Measurements from ENCODE around the gene AADACL4.
"Not testable (repeated sequence)": the region's sequence is repeated elsewhere in the genome, so short reads cannot be mapped to it uniquely, and the experiment has no call there.

DNA sequence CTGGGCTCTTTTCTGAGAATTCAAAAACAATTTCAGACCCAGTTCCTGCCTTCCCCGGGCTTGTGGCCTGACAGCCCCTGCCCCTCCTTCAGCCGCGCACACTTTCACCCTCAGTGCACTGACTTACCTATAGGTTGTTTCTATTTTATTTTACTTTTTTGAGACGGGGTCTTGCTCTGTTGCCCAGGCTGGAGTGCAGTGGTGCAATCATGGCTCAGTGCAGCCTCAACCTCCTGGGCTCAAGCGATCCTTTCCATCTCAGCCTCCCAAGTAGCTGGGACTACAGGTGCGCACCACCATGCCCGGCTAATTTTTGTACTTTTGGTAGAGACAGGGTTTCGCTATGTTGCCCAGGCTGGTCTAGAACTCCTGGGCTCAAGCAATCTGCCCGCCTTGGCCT lies 1.5 kb downstream of the AADACL4 start:
- TF ChIP-seq CBX3 (IDR thresholded peaks at IDR 0.05; ENCODE audit: borderline replicate concordance, low read depth); POLR2A (IDR thresholded peaks at IDR 0.05; ENCODE audit: low read depth, low read length); NR2F1 (conservative IDR thresholded peaks at IDR 0.05); EZH2 (IDR thresholded peaks at IDR 0.05; ENCODE audit: borderline replicate concordance, control insufficient read depth, low read depth, low read length); CREM (IDR thresholded peaks at IDR 0.05; ENCODE audit: low read depth): not testable (repeated sequence)
- TF ChIP-seq, protein P1, sequence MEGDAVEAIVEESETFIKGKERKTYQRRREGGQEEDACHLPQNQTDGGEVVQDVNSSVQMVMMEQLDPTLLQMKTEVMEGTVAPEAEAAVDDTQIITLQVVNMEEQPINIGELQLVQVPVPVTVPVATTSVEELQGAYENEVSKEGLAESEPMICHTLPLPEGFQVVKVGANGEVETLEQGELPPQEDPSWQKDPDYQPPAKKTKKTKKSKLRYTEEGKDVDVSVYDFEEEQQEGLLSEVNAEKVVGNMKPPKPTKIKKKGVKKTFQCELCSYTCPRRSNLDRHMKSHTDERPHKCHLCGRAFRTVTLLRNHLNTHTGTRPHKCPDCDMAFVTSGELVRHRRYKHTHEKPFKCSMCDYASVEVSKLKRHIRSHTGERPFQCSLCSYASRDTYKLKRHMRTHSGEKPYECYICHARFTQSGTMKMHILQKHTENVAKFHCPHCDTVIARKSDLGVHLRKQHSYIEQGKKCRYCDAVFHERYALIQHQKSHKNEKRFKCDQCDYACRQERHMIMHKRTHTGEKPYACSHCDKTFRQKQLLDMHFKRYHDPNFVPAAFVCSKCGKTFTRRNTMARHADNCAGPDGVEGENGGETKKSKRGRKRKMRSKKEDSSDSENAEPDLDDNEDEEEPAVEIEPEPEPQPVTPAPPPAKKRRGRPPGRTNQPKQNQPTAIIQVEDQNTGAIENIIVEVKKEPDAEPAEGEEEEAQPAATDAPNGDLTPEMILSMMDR (IDR thresholded peaks at IDR 0.05 in 2 of 3, conservative IDR thresholded peaks at IDR 0.05 in 1 of 3; ENCODE audit: control insufficient read depth in 2 of 3, extremely low read depth in 1 of 3, insufficient read depth in 1 of 3, low read depth in 3 of 3, low read length in 3 of 3) = not testable (repeated sequence)

All from GM12878 (cell line).